ENCODE results near the gene GOPC. TPM values are rescaled to one million over a fixed set of nuclear protein-coding genes. Genes with fewer than 3 reads are reported as not detected.
"Not testable (repeated sequence)": the region's sequence is repeated elsewhere in the genome, so short reads cannot be mapped to it uniquely, and the experiment has no call there.

GOPC gene
- total RNA-seq, 2 experiments from 2014 or later, result 14.8 to 15.8 TPM

GRCh38 chr6:117521791-117522502 lies 80.4 kb downstream of the GOPC start:
- intact Hi-C loops (cut with micrococcal nuclease), result no loop called here

GRCh38 chr6:117520603-117521395 lies 81.5 kb downstream of the GOPC start:
- no peaks in the 10 kb centered on the region for H3K27me3 Mint-ChIP-seq
- DNase-seq, result no peak
- no peak overlapping the region for H3K27ac Mint-ChIP-seq
- no peaks in the 10 kb centered on the region for H3K36me3 Mint-ChIP-seq
- ChIA-PET CTCF (interaction anchor here (0.6 to 1.5 kb wide), 3 partner anchors 9 to 71 kb away, joined by 3 to 4 read pairs (median 3); no protein-coding TSS in a partner anchor), POLR2A (no interaction called here)
- no peaks in the 10 kb centered on the region for H3K4me1 Mint-ChIP-seq (ENCODE audit: low read depth)
- no peak overlapping the region for H3K4me3 Mint-ChIP-seq
- intact Hi-C loops (cut with micrococcal nuclease), result no loop called here
- H3K9me3 Mint-ChIP-seq, result no peaks in the 10 kb centered on the region

More at GRCh38 chr6:117521791-117522502, 80.4 kb downstream of the GOPC start:
- H3K9me3 Mint-ChIP-seq, result no peaks in the 10 kb centered on the region
- no peak overlapping the region for H3K27ac Mint-ChIP-seq
- H3K4me1 Mint-ChIP-seq (ENCODE audit: low read depth), result no peaks in the 10 kb centered on the region
- ChIA-PET POLR2A (no interaction called here), CTCF (interaction anchor here (0.6 to 1.0 kb wide), 2 partner anchors 34 to 72 kb away, joined by 3 read pairs; no protein-coding TSS in a partner anchor)
- DNase-seq, result no peak
- no peaks in the 10 kb centered on the region for H3K36me3 Mint-ChIP-seq
- H3K27me3 Mint-ChIP-seq, result no peaks in the 10 kb centered on the region
- H3K4me3 Mint-ChIP-seq, result no peak overlapping the region

DNA sequence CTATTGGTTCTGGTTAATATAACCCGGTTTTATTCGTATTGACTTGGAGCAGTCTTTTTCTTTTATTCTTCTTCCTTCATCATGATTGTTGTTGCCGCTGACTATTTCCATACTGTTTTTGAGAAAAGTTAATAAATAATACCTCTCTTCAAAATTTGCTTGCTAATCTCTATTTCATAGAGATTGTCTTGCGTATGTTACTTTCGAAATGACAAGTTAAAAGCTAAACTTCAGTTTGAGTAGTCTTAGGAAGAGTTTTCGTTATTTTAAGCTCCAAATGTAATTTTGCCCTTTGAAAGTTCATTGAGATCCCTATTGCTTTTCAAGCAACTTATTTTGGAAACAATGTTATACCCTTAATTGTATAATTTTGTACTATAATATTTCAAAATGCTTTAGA lies 83.4 kb downstream of the GOPC start:
- Mint-ChIP-seq H3K9me3 (no peaks in the 10 kb centered on the region), H3K27ac (no peak overlapping the region), H3K27me3 (no peaks in the 10 kb centered on the region), H3K4me1 (ENCODE audit: low read depth) (no peaks in the 10 kb centered on the region), H3K36me3 (no peaks in the 10 kb centered on the region), H3K4me3 (no peak overlapping the region)
- ChIA-PET CTCF (no interaction called here), POLR2A (no interaction called here)
- no peak for DNase-seq
- intact Hi-C loops (cut with micrococcal nuclease), result no loop called here

GRCh38 chr6:117517995-117518394 lies 84.3 kb downstream of the GOPC start:
- H3K27me3 Mint-ChIP-seq; CTCF ChIA-PET; H3K27ac Mint-ChIP-seq; H3K36me3 Mint-ChIP-seq; DNase-seq; H3K9me3 Mint-ChIP-seq; H3K4me3 Mint-ChIP-seq; H3K4me1 Mint-ChIP-seq (ENCODE audit: low read depth); POLR2A ChIA-PET; intact Hi-C loops (cut with micrococcal nuclease): not testable (repeated sequence)

- DNase-seq, result no peak
- no peaks in the 10 kb centered on the region for H3K36me3 Mint-ChIP-seq
- no peak overlapping the region for H3K27ac Mint-ChIP-seq
- ChIA-PET POLR2A (no interaction called here), CTCF (no interaction called here)
- no peaks in the 10 kb centered on the region for H3K27me3 Mint-ChIP-seq
- no peaks in the 10 kb centered on the region for H3K4me1 Mint-ChIP-seq (ENCODE audit: low read depth)
- no peak overlapping the region for H3K4me3 Mint-ChIP-seq
- H3K9me3 Mint-ChIP-seq, result no peaks in the 10 kb centered on the region
- intact Hi-C loops (cut with micrococcal nuclease), result no loop called here
These were observed 87.0 kb downstream of the GOPC start for GRCh38 chr6:117515326-117515725.

- POLR2A ChIA-PET, result no interaction called here
- no peaks in the 10 kb centered on the region for H3K9me3 Mint-ChIP-seq
- no peaks in the 10 kb centered on the region for H3K27me3 Mint-ChIP-seq
- no peak for DNase-seq
- CTCF ChIA-PET, result no interaction called here
- H3K27ac Mint-ChIP-seq, result no peak overlapping the region
- intact Hi-C loops (cut with micrococcal nuclease), result no loop called here
- H3K4me1 Mint-ChIP-seq (ENCODE audit: low read depth), result no peaks in the 10 kb centered on the region
- H3K4me3 Mint-ChIP-seq, result no peak overlapping the region
- H3K36me3 Mint-ChIP-seq, result no peaks in the 10 kb centered on the region
These were observed 87.7 kb downstream of the GOPC start for GRCh38 chr6:117514655-117515054.

DNA sequence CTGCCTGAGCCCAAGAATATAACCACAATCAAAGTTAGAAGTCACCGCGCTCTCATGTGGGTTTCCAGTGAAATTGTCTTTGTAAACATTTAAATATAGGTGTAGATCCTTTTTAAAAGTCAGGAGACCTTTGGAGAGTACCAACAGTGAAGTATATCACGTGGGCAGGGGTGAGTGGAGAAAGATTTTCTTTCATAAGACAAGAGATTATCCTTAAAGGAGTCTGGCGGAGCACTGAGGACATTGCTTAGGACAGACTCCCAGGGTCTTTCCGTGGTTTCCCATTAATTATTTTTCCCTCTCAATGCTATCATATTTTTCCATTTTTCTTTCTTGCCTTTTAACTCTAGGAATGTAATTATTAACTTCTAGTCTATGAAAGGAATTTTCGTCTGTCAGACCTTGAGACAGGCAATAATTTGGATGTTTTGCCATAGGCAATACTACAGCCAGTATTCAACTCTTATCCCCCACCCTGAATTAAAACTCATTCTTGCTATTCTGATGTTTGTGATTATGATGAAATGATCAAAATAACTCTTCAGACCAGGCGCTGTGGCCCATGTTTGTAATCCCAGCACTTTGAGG lies 88.4 kb downstream of the GOPC start:
- Mint-ChIP-seq H3K4me3 (no peak overlapping the region), H3K9me3 (no peaks in the 10 kb centered on the region), H3K4me1 (ENCODE audit: low read depth) (no peaks in the 10 kb centered on the region), H3K36me3 (no peaks in the 10 kb centered on the region), H3K27me3 (no peaks in the 10 kb centered on the region), H3K27ac (no peak overlapping the region)
- CTCF ChIA-PET, result no interaction called here
- POLR2A ChIA-PET, result no interaction called here
- DNase-seq, result no peak
- intact Hi-C loops (cut with micrococcal nuclease), result no loop called here

GRCh38 chr6:117512987-117513573 lies 89.2 kb downstream of the GOPC start:
- no peaks in the 10 kb centered on the region for H3K36me3 Mint-ChIP-seq
- H3K27me3 Mint-ChIP-seq, result no peaks in the 10 kb centered on the region
- no peaks in the 10 kb centered on the region for H3K9me3 Mint-ChIP-seq
- ChIA-PET CTCF (interaction anchor here (1.0 kb wide), 1 partner anchor 63 kb away, joined by 3 read pairs; no protein-coding TSS in a partner anchor), POLR2A (no interaction called here)
- intact Hi-C loops (cut with micrococcal nuclease), result no loop called here
- DNase-seq, result no peak
- no peak overlapping the region for H3K27ac Mint-ChIP-seq
- H3K4me3 Mint-ChIP-seq, result no peak overlapping the region
- H3K4me1 Mint-ChIP-seq (ENCODE audit: low read depth), result no peaks in the 10 kb centered on the region

DNA sequence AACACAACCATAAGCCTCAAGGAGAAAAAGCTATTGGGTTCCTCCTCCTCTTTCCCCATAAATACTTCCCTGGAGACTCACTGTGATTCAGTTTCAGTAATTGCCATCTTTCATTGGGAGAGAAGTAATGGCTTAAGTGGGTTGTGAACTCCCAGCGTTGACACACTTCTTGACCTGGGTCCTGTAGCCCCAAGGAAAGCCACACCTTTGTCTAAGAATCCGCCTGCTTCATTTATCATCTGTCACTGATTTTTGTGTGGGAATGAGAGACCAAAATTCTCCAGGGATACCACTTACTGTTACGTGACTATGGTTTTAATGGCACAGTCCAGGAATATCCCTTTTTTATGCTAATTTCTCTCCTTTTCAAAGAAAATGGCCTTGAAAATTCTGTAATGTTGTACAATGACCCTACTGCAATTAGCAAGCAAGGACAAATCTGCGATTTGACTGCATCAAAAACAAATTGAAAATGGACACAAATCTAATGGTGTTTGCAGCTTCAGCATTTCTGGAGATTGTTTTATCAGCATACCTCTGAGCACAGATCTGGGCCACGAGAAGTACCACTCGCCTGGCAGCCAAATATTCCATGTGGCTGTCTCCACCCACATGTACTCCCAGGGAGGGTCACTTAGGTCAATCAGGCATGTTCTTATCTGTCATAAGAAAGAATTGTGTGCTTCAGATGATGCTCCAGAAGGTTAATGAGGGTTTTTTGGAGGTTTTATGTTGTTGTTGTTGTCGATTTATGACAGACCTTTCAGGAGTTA lies 90.1 kb downstream of the GOPC start:
- ChIA-PET POLR2A (no interaction called here), CTCF (interaction anchor here (1.0 kb wide), 1 partner anchor 62 kb away, joined by 3 read pairs; no protein-coding TSS in a partner anchor)
- H3K36me3 Mint-ChIP-seq, result no peaks in the 10 kb centered on the region
- no peak overlapping the region for H3K4me3 Mint-ChIP-seq
- no peaks in the 10 kb centered on the region for H3K9me3 Mint-ChIP-seq
- no peak for DNase-seq
- no peaks in the 10 kb centered on the region for H3K27me3 Mint-ChIP-seq
- intact Hi-C loops (cut with micrococcal nuclease), result no loop called here
- no peak overlapping the region for H3K27ac Mint-ChIP-seq
- no peaks in the 10 kb centered on the region for H3K4me1 Mint-ChIP-seq (ENCODE audit: low read depth)

Data from activated CD4-positive, alpha-beta memory T cell treated with anti-CD3 and anti-CD28 coated beads for 36 hours (primary cell).